Lung (tissue), 12 donors: ENCODE results near the gene C12orf57. TPM values are rescaled to one million over a fixed set of nuclear protein-coding genes. Genes with fewer than 3 reads are reported as not detected.
A peak's percentile ranks its signal among the peaks of the same experiment; 100 is the strongest.

Experiments
- ATAC-seq: fragments of 200-7000 bp; cut with Tn5 transposase; one replicate; pipeline ENCODE4 v1.9.1; 2020; ENCODE audit warnings: moderate number of reproducible peaks; ENCODE audit not compliant: insufficient read depth, low FRiP score
- DNase-seq, 3 donors: peaks; one replicate each; pipeline ENCODE4 v3.0.0-alpha.2; 2013 to 2017
- H3K27ac ChIP-seq, 2 donors: one replicate each; pipeline ENCODE4 v1.5.1; 2013; ENCODE audit warnings: mild to moderate bottlenecking in 2 of 2, moderate library complexity in 2 of 2, control low read depth in 1 of 2, inconsistent platforms in 1 of 2, low read depth in 1 of 2, low read length in 1 of 2
- H3K27me3 ChIP-seq, 3 donors: one replicate each; pipeline ENCODE4 v1.5.1; 2013; ENCODE audit warnings: low read length in 2 of 3; ENCODE audit not compliant: control insufficient read depth in 3 of 3, insufficient read depth in 3 of 3
- H3K36me3 ChIP-seq, 4 donors: one replicate each; pipeline ENCODE4 v1.5.1; 2013; ENCODE audit warnings: low read length in 4 of 4, mild to moderate bottlenecking in 1 of 4, moderate library complexity in 1 of 4; ENCODE audit not compliant: control insufficient read depth in 4 of 4, insufficient read depth in 4 of 4
- H3K4me1 ChIP-seq, 5 donors: one replicate each; pipeline ENCODE4 v1.5.1; 2013; ENCODE audit warnings: low read length in 5 of 5, mild to moderate bottlenecking in 2 of 5, moderate library complexity in 1 of 5; ENCODE audit not compliant: control insufficient read depth in 5 of 5, insufficient read depth in 5 of 5
- H3K4me3 ChIP-seq: one replicate; pipeline ENCODE4 v1.5.1; 2013; ENCODE audit warnings: mild to moderate bottlenecking, control low read depth, moderate library complexity
- H3K9ac ChIP-seq, 2 donors: one replicate each; pipeline ENCODE4 v1.5.1; 2013; ENCODE audit warnings: low read length in 2 of 2, control low read depth in 1 of 2; ENCODE audit not compliant: insufficient read depth in 1 of 2
- H3K9me3 ChIP-seq, 4 donors: one replicate each; pipeline ENCODE4 v1.5.1; 2013; ENCODE audit warnings: low read length in 3 of 4, mild to moderate bottlenecking in 1 of 4, moderate library complexity in 1 of 4; ENCODE audit not compliant: control insufficient read depth in 4 of 4, insufficient read depth in 3 of 4
- CTCF ChIP-seq: IDR thresholded peaks from 2 replicates; pipeline ENCODE4 v1.5.1; 2012; ENCODE audit warnings: mild to moderate bottlenecking; ENCODE audit errors: control extremely low read depth, extremely low read depth
- WGBS, 2 donors: extraction: QIAGEN DNeasy Blood & Tissue Kit; methylation state at CpG; one replicate each; pipeline ENCODE4 v1.1.7; 2013; 5-methylcytosine and 5-hydroxymethylcytosine counted together
- polyA plus RNA-seq, 2 donors: library from polyadenylated mRNA; stranded (reverse); fragments of 200-250 nt; gene quantifications; one replicate each; pipeline ENCODE4 v1.2.1, GENCODE V29; 2013
- total RNA-seq, 2 donors: library from RNA; depleted of rRNA in 1 of 2; stranded (reverse); fragments of >200 nt in 1 of 2; gene quantifications; one replicate each; pipeline ENCODE4 v1.2.1, GENCODE V29; 2014 to 2021
- donor health status: control.
- donor health status: control.
- donor health status: Bipolar disorder and iron deficiency.
- donor health status: healthy.
- donor health status: DM: yes; HTN: yes; CAD: no.

C12orf57 gene
- total and polyA plus RNA-seq, 4 donors = 92.9 to 437 (median 283) TPM

DNA sequence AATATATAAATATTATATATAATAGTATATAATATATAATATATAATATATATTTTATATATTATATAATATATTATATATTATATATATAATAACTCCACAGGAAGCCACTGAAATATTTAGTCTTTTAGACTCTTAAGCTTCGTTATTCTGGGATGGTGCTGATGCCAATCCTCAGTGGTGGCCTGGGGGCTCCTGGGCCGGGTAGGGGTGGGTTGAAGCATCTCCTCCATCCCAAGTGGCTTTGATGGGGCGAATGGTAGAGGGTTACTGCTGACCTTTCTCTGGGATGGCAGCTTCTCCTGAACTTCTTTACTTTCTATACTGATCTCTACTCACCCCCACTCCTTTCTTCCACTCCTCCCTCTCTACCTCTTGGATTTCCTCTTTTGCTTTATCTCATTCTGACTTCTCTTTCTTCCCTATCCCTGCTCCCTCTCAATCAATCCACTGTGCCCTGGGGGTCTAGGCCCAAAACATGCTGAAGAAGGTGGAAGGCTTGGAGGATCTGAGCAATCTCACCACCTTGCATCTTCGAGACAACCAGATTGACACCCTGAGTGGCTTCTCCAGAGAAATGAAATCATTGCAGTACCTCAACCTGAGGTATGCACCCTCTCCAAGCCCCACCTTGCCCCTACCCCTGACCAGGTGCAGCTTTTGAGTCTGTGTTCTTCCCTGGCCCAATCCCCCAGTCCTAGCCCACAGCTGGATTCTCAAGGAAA lies 34.2 kb upstream of the C12orf57 start:
- Histone ChIP-seq H3K27me3 (peaks cover 0 to 24% (median 9%) of the 10 kb centered on the region in 3 donors), H3K4me1 (peaks cover 0 to 12% (median 6%) of the 10 kb centered on the region in 5 donors), H3K4me3 (no peak overlapping the region), H3K9ac (no peak overlapping the region), H3K36me3 (peaks cover 0 to 5% (median 1%) of the 10 kb centered on the region in 4 donors), H3K27ac (no peak overlapping the region), H3K9me3 (no peaks in the 10 kb centered on the region)
- DNase-seq (no peak), ATAC-seq (no peak)
- no peak for TF ChIP-seq CTCF
- WGBS, 2 donors = 94% methylated on average over 4 of the region's 4 CpGs

DNA sequence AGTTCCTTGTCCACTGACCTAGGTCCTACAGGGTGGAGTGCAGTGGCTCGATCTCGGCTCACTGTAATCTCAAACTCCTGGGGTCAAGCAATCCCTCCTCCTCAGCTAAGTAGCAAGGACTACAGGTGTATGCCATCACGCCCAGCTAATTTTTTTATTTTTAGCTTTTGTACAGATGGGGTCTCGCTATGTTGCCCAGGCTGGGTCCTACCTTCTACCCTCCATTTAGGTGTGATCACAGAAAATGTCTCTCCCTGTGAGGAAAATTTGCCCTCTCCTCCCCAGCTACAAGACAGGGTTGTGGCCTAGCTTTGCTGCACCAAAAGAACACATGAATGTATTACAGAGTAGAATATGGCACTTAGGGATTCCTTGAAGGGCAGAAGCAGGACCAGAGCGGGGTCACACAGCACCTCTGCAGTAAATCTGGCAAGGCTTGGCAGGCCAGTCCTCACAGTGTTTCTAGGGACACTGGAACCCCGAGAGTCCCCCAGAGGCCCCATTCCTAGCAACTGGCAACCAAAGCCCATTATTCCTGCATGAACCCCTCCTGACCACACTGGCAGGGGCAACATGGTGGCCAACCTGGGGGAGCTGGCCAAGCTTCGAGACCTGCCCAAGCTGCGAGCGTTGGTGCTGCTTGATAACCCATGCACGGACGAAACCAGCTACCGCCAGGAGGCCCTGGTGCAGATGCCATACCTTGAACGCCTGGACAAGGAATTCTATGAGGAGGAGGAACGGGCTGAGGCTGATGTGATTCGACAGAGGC lies 31.5 kb upstream of the C12orf57 start:
- Histone ChIP-seq H3K27me3 (peaks cover 0 to 24% (median 13%) of the 10 kb centered on the region in 3 donors), H3K4me3 (no peak overlapping the region), H3K4me1 (peaks cover 0 to 14% (median 11%) of the 10 kb centered on the region in 5 donors), H3K36me3 (peaks cover 0 to 5% (median 0%) of the 10 kb centered on the region in 4 donors), H3K9me3 (no peaks in the 10 kb centered on the region), H3K27ac (no peak overlapping the region), H3K9ac (no peak overlapping the region)
- ATAC-seq (no peak), DNase-seq (no peak)
- no peak for TF ChIP-seq CTCF
- 92 to 93% methylated on average over 15 of the region's 15 CpGs for WGBS, 2 donors

GRCh38 chr12:6914246-6914946 lies 29.4 kb upstream of the C12orf57 start, which contains the start of gene ENO2:
Gene ENO2 (plus strand): TSS chr12:6914580. CDS start chr12:6915833, 1,253 bp downstream.
- H3K9me3 ChIP-seq = no peaks in the 10 kb centered on the region
- peaks cover 0 to 14% (median 11%) of the 10 kb centered on the region in 5 donors for H3K4me1 ChIP-seq
- H3K9ac ChIP-seq = no peak within 1 kb of the TSS
- peak; percentile 82 for ATAC-seq
- H3K27me3 ChIP-seq = peaks cover 0 to 24% (median 13%) of the 10 kb centered on the region in 3 donors
- H3K27ac ChIP-seq = peak within 1 kb of the TSS; percentile 49 to 75
- DNase-seq = peak; percentile 53 to 67 (median 57)
- 0 to 1% methylated on average over 56 to 68 of the region's 68 CpGs for WGBS, 2 donors
- peaks cover 0 to 7% (median 0%) of the 10 kb centered on the region in 4 donors for H3K36me3 ChIP-seq
- H3K4me3 ChIP-seq = peak within 1 kb of the TSS; percentile 52
- no peak for TF ChIP-seq CTCF
